CD4-positive, alpha-beta T cell treated with Interleukin-4 for 1 hour (primary cell): ENCODE data around the gene WAPL.
"Not testable (repeated sequence)": the region's sequence is repeated elsewhere in the genome, so short reads cannot be mapped to it uniquely, and the experiment has no call there.

ENCODE experiments used
- DNase-seq, 2 donors: peaks; one replicate each; pipeline ENCODE4 v3.0.0-alpha.2; 2020 to 2022

WAPL gene, protein sequence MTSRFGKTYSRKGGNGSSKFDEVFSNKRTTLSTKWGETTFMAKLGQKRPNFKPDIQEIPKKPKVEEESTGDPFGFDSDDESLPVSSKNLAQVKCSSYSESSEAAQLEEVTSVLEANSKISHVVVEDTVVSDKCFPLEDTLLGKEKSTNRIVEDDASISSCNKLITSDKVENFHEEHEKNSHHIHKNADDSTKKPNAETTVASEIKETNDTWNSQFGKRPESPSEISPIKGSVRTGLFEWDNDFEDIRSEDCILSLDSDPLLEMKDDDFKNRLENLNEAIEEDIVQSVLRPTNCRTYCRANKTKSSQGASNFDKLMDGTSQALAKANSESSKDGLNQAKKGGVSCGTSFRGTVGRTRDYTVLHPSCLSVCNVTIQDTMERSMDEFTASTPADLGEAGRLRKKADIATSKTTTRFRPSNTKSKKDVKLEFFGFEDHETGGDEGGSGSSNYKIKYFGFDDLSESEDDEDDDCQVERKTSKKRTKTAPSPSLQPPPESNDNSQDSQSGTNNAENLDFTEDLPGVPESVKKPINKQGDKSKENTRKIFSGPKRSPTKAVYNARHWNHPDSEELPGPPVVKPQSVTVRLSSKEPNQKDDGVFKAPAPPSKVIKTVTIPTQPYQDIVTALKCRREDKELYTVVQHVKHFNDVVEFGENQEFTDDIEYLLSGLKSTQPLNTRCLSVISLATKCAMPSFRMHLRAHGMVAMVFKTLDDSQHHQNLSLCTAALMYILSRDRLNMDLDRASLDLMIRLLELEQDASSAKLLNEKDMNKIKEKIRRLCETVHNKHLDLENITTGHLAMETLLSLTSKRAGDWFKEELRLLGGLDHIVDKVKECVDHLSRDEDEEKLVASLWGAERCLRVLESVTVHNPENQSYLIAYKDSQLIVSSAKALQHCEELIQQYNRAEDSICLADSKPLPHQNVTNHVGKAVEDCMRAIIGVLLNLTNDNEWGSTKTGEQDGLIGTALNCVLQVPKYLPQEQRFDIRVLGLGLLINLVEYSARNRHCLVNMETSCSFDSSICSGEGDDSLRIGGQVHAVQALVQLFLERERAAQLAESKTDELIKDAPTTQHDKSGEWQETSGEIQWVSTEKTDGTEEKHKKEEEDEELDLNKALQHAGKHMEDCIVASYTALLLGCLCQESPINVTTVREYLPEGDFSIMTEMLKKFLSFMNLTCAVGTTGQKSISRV (N-terminal part only)

DNA sequence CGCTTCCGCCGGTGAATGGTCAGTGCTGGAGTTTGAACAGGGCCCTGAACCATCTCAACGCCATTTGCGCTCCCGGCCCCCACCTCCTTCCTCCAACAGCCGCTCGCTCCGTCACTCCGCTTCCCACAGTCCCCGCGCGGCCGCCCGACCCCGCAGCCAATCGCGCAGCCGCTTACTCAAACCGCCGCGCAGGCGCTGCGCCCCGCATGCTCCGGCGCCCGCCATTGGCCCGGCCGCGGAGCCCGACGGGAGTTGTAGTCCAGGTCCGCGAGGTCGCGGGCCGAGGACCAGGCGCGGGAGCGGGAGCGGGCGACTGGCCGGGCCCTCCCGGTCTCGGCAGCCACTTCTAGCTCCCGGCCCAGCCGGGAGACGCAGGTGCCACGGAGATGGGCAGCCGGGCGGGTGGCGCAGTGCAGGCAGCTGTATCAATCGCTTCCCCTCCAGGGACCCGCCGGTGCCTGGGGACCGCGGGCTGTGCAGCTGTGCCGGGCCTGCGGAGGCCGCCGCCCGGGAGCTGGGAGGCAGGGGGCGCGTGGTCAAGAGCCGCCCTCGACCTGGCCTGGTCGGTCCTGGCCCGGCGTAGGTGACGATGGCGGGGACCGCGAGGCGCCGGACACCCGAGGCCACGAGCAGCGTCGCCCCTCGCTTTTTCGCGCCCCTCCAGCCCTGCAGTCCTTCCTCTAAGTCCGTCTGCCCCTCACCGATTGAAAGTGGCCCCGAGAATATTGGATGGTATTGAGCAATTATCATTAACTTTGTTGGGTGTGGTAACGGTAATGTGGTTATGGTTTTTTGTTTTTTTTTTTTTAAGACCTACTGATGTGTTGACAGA is at the start of gene WAPL:
WAPL (minus strand) TSS at position 115 of the 832 bp plus-strand sequence. CDS start 3,723 bp downstream, outside the sequence.
- peak; percentile 92 to 93 for DNase-seq

GRCh38 chr10:86569335-86569734 is 47.7 kb upstream of the WAPL start:
- DNase-seq = no peak

- DNase-seq = not testable (repeated sequence)
Measured at GRCh38 chr10:86566518-86566917, 44.9 kb upstream of the WAPL start.

- not testable (repeated sequence) for DNase-seq
Measured at GRCh38 chr10:86563338-86563737, 41.7 kb upstream of the WAPL start.

DNA sequence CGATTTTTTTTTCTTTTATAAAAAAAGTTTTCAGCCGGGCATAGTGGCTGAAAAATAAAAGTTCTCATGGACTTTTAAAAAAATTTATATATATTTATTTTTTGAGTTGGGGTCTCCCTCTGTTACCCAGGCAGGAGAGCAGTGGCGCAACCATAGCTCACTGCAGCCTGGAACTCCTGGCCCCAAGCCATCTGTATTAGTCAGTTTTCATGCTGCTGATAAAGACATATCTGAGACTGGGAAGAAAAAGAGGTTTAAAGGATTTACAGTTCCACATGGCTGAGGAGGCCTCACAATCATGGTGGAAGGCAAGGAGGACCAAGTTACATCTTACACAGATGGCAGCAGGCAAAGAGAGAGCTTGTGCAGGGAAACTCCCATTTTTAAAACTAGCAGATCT is 37.1 kb upstream of the WAPL start:
- not testable (repeated sequence) for DNase-seq

- no peak for DNase-seq
Measured at GRCh38 chr10:86556933-86557649, 35.5 kb upstream of the WAPL start.

- no peak for DNase-seq
Measured at GRCh38 chr10:86556532-86556931, 34.9 kb upstream of the WAPL start.

DNA sequence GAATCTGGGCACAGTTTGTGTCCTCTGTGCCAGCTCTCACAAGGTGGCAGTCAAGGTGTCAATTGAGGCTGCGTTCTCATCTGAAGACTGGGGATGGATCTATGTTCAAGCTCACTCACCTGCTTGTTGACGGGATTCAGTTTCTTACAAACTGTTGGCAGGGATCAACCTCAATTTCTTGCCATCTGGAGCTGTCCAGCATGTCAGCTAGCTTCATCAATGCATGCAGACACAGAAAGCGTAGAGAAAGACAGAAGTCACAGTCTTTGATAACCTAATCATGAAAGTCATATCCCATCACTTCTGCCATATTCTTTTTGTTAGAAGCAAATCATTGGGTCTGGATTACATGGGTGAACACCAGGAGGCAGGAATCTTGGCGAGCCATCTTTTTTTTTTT is 32.0 kb upstream of the WAPL start:
- DNase-seq = no peak

- DNase-seq = no peak
Measured at GRCh38 chr10:86553213-86553612, 31.6 kb upstream of the WAPL start.

DNA sequence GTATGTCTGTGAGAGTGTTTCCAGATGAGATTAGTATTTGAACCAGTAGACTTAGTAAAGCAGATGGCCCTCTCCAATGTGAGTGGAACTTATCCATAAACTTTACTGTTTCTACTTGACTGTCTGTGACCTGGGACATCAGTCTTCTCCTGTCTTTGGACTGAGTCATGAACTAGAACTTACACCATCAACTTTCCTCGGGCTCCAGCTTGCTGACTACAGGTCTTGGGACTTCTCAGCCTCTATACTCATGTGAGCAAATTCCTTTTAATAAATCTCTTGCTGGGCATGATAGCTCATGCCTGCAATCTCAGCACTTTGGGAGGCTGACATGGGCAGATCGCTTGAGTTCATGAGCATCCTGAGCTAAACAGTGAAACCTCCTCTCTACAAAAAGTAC is 25.7 kb upstream of the WAPL start:
- no peak for DNase-seq

DNA sequence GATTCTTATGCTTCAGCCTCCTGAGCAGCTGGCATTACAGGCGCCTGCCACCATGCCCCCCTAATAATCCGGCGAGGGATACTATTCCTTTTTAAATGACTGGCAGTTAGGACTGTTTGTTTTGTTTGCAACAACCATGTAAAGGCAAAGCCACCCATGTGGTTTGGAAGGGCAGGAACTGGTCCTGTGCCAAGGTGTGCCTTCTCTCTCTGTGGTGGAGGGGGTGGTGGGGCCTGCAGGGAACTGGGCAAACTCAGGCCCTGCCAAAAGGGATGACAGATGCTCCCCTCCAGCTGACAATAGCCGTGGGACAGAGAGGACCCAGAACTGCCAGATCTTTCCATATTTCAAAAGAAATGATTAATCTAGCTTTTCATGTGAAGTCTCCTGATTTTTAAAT is 23.5 kb upstream of the WAPL start:
- no peak for DNase-seq

GRCh38 chr10:86540016-86540415 is 18.4 kb upstream of the WAPL start:
- no peak for DNase-seq

DNA sequence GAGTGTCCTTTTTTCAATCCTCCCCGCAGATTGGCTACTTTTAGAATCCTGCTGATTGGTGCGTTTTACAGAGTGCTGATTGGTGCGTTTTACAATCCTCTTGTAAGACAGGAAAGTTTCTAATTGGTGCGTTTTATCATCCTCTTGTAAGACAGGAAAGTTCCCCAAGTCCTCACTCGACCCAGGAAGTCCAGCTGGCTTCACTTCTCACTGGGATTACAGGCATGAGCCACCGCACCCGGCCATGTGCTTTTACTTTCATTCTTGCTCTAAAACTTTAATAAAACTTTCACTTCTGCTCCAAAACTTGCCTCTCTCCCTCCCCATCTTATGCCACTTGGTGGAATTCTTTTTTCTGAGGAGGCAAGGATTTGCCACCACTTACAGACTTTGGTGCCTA is 17.0 kb upstream of the WAPL start:
- DNase-seq = no peak

DNA sequence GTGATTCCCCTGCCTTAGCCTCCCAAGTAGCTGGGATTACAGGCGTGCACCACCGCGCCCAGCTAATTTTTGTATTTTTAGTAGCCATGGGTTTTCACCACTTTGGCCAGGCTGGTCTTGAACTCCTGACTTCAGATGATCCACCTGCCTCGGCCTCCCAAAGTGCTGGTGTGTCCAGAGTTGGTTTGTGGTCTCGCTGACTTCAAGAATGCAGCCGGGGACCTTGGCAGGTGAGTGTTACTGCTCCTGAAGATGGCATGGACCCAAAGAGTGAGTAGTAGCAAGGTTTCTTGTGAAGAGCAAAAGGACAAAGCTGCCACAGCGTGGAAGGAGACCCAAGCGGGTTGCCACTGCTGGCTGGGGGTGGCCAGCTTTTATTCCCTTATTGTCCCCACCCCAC is 16.4 kb upstream of the WAPL start:
- not testable (repeated sequence) for DNase-seq

DNA sequence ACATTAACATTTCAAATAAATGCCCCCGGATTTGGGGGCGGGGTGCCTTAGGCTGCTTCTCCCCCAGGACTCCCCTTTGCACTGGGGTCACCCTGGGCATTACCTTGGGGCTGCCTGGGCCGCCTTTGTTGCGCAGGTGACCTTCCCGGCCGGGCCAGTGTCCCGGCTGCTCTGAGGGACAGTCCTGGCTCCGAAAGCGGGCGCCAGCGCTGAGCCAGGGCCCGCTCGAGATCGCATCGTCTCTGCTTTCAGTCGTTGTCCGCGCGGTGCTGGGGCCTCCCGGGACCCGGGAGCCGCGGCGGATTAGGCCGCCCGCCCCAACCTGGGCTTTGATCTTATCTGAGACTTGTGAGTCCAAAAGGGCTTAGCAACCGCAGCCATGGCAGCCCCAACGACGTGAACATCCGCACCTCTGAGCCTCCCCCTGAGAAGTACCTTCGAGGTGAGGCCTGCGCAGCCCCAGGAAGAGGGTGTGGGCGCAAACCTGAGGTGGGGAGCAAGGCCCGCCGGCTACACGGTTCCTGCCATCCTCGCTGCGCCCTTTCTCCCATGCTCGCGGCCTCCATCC is 14.8 kb upstream of the WAPL start:
- DNase-seq = peak; percentile 63 to 70

DNA sequence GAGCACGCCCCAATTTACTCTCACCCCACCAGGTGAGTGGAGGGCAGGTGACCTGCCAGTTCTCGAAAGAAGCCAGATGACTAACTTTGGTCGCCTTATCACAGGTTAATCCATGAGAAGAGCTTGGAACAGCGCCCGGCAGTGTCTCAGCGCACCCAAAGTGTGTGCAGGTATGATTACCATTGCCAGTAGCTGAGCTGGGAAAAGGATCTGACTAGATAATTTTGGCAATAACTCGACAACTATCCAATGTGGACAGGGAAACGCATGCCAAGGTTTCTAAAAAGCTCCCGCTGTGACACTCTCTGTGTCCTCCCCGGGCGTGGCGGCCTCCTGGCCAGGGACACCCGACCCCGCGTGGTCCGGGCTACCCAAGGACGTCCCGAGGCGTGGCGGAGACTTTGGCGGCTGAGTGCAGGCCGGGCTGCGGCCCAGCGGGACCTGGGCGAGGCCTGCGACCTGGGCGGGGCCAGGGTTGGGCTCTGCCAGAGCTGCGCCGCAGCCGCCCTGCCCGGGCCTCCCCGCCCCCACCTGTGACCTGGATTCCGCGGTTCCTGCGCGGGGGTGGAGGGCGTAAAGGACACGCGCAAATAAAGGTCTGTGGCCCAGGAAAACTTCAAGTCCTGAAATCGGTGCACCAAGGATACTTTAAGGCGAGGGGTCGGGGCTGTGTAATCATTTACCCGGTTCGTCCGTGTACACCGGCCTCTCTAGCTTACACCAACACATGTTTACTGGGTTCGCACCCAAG is 13.7 kb upstream of the WAPL start:
- peak in 1 of 2 donors; percentile 36 for DNase-seq

DNA sequence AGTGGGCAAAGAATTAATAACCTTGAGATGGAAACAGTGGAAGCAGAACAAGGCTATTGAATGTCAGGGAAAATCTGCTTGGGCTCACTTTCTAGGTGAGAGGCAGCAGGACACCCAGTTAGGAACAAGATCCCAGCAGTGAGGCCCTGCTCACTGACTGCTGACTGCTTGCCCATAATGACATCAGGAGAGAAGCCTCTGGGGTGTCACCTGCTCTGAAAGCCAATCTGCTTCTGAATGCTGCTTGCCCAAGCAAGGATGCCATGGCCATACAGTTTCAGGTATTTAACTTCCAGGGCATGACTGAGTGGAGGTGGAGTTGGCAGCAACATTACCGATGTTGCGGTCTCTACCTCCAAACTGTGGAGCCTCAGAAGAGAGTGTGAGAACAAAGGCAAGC is 11.7 kb upstream of the WAPL start:
- DNase-seq = no peak

- not testable (repeated sequence) for DNase-seq
Measured at GRCh38 chr10:86528736-86529135, 7.1 kb upstream of the WAPL start.

- DNase-seq = no peak
Measured at GRCh38 chr10:86526606-86527005, 5.0 kb upstream of the WAPL start.

GRCh38 chr10:86525713-86526112 is 4.1 kb upstream of the WAPL start:
- not testable (repeated sequence) for DNase-seq
